Breast epithelium (tissue), 4 donors: ENCODE measurements around the gene RXFP2. TPM values are rescaled to one million over a fixed set of nuclear protein-coding genes. Genes with fewer than 3 reads are reported as not detected.

Experiments used
- DNase-seq, 2 donors: peaks; one replicate each; pipeline ENCODE4 v3.0.0-alpha.2; 2019; ENCODE audit warnings: low spot score in 2 of 2
- H3K27ac ChIP-seq, 2 donors: fragments of 200-600 bp; sonication (generic) in 1 of 2; one replicate each; pipeline ENCODE4 v1.5.1; 2016 to 2019; ENCODE audit warnings: mild to moderate bottlenecking in 1 of 2
- H3K27me3 ChIP-seq, 2 donors: fragments of 200-600 bp; sonication (generic) in 1 of 2; one replicate each; pipeline versions ENCODE4 v1.5.1 to v1.6.0; 2017 to 2019; ENCODE audit warnings: control low read depth in 1 of 2, mild to moderate bottlenecking in 1 of 2
- H3K36me3 ChIP-seq: fragments of 200-600 bp; one replicate; pipeline ENCODE4 v1.5.1; 2019
- H3K4me1 ChIP-seq, 2 donors: fragments of 200-600 bp; sonication (generic); one replicate each; pipeline ENCODE4 v1.5.1; 2016 to 2019; ENCODE audit warnings: control low read depth in 1 of 2
- H3K4me3 ChIP-seq, 3 donors: fragments of 200-600 bp; sonication (generic); 1 replicate in 2 of 3; 2 replicates in 1 of 3; pipeline ENCODE4 v1.5.1; 2016 to 2019; ENCODE audit warnings: mild to moderate bottlenecking in 3 of 3, moderate library complexity in 2 of 3
- H3K9me3 ChIP-seq, 2 donors: fragments of 200-600 bp; sonication (generic) in 1 of 2; one replicate each; pipeline ENCODE4 v1.5.1; 2016 to 2019; ENCODE audit warnings: control low read depth in 1 of 2
- POLR2A ChIP-seq: fragments of 450-650 bp; IDR thresholded peaks from one replicate; pipeline ENCODE4 v1.6.1; 2016; ENCODE audit warnings: antibody characterized with exemption, mild to moderate bottlenecking, moderate library complexity
- POLR2AphosphoS5 ChIP-seq, 3 donors: sonication (generic); formaldehyde crosslinking; IDR thresholded peaks; one replicate each; pipeline ENCODE4 v1.6.1; 2017; ENCODE audit warnings: antibody characterized with exemption in 3 of 3
- intact Hi-C: fragments of 100-400 bp; cut with DNase I; formaldehyde crosslinking; loops from one replicate; pipeline ENCODE4 v1.15.1; 2023; ENCODE audit warnings: low total_unique reads
- total RNA-seq, 3 donors: library from RNA; depleted of rRNA; stranded (reverse); fragments of >200 nt; gene quantifications; one replicate each; pipeline ENCODE4 v1.1.0, GENCODE V29; 2016
- TF ChIP-seq, protein P1 (sequence below), 3 donors: fragments of 450-650 bp; IDR thresholded peaks; one replicate each; pipeline ENCODE4 v1.5.1; 2016 to 2017; ENCODE audit warnings: antibody characterized with exemption in 3 of 3, mild to moderate bottlenecking in 3 of 3, moderate library complexity in 3 of 3

RXFP2 gene
- total RNA-seq, 3 donors from 2014 or later: 0.48 TPM; not detected in 2

DNA sequence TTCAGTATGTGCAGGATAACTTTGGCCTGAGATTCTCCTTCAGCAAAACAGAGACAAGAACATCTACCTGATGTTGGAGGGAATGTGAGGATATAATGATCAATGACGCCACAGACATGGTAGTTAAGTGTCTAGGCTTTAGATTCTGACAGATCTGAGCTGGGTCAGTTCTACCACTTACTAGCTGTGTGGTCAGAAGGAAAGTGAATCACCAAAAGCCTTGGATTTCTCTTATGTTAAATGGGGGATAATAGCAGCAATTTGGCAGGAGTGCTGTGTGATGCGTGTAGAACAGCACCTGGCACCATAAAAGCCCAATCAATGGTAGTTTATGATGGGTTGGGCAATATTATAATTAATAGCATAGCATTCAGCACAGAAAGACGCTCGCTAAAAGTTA lies 41.7 kb downstream of the RXFP2 start:
- Histone ChIP-seq H3K27me3 (no peaks in the 10 kb centered on the region), H3K9me3 (no peaks in the 10 kb centered on the region), H3K27ac (no peak overlapping the region), H3K4me1 (no peaks in the 10 kb centered on the region), H3K4me3 (no peak overlapping the region), H3K36me3 (no peaks in the 10 kb centered on the region)
- intact Hi-C loops: no loop called here
- TF ChIP-seq POLR2A (no peak), POLR2AphosphoS5 (IDR thresholded peaks at IDR 0.05) (no peak)
- TF ChIP-seq, protein P1, sequence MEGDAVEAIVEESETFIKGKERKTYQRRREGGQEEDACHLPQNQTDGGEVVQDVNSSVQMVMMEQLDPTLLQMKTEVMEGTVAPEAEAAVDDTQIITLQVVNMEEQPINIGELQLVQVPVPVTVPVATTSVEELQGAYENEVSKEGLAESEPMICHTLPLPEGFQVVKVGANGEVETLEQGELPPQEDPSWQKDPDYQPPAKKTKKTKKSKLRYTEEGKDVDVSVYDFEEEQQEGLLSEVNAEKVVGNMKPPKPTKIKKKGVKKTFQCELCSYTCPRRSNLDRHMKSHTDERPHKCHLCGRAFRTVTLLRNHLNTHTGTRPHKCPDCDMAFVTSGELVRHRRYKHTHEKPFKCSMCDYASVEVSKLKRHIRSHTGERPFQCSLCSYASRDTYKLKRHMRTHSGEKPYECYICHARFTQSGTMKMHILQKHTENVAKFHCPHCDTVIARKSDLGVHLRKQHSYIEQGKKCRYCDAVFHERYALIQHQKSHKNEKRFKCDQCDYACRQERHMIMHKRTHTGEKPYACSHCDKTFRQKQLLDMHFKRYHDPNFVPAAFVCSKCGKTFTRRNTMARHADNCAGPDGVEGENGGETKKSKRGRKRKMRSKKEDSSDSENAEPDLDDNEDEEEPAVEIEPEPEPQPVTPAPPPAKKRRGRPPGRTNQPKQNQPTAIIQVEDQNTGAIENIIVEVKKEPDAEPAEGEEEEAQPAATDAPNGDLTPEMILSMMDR (IDR thresholded peaks at IDR 0.05): no peak
- DNase-seq: no peak

DNA sequence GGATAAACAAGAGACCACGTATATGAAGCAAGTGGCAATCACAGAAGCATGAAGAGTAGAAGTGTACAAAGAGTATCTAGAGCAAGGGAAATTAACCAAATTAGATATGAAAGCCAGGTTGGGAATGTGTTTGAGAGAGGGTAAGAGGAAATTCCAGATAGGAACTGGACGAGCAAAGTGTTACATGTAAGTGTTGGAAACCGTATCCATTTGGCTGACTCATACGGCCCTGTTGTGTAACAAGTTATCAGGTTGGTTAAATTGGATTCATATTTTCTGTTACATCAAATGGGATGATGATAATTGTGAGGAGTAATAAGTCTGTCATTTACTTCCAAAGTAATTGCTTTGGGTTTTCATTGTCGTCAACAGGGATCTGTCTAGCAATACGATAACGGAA lies 46.7 kb downstream of the RXFP2 start:
- Histone ChIP-seq H3K36me3 (no peaks in the 10 kb centered on the region), H3K4me3 (no peak overlapping the region), H3K9me3 (no peaks in the 10 kb centered on the region), H3K4me1 (no peaks in the 10 kb centered on the region), H3K27me3 (no peaks in the 10 kb centered on the region), H3K27ac (no peak overlapping the region)
- TF ChIP-seq POLR2A: no peak
- no peak for TF ChIP-seq POLR2AphosphoS5 (IDR thresholded peaks at IDR 0.05)
- intact Hi-C loops: no loop called here
- no peak for DNase-seq

DNA sequence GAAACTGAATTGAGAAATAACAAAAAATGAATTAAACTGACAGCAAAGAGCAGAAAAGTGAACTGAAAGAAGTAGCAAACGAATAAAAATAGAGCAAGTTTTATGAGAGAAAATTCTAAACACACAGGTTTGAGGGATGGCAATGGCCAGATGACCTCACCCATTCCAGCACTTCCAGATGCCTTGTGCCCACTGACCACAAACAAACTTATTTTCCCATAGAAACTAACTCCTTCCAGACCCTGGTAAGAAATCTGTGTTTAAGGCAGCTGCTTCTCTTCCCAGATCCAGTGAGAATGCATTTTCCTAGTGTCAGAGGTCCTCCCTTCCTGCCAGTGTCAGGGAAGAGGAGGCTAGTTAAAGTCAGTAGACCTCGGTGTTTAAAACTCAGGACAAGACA lies 51.7 kb downstream of the RXFP2 start:
- DNase-seq: no peak
- no peak overlapping the region for H3K27ac ChIP-seq
- intact Hi-C loops: no loop called here
- H3K4me1 ChIP-seq: no peaks in the 10 kb centered on the region
- no peak overlapping the region for H3K4me3 ChIP-seq
- H3K36me3 ChIP-seq: no peaks in the 10 kb centered on the region
- H3K27me3 ChIP-seq: no peaks in the 10 kb centered on the region
- TF ChIP-seq, protein P1 (IDR thresholded peaks at IDR 0.05): no peak
- TF ChIP-seq POLR2AphosphoS5 (IDR thresholded peaks at IDR 0.05) (no peak), POLR2A (no peak)
- H3K9me3 ChIP-seq: no peaks in the 10 kb centered on the region

DNA sequence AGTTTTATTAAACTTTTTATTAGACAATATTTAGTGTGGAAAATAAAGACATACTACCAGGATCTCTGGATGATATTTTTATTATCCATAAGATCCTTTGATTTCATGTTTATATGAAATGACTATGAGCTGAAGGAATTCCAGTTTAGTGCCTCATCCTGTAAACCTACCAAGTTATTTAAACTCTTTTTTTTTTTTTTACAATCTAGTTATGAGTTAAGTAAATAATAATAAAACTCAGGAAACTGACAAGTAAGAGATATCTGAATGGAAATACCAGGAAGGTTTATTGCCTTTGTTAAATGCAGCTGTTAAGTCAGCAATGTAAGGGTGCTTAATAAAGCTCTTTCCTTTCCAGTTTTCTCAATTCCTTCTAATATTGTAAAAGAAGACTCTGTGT lies 53.9 kb downstream of the RXFP2 start:
- Histone ChIP-seq H3K9me3 (no peaks in the 10 kb centered on the region), H3K27ac (no peak overlapping the region), H3K27me3 (no peaks in the 10 kb centered on the region), H3K36me3 (no peaks in the 10 kb centered on the region), H3K4me3 (no peak overlapping the region), H3K4me1 (no peaks in the 10 kb centered on the region)
- no peak for DNase-seq
- TF ChIP-seq POLR2A (no peak), POLR2AphosphoS5 (IDR thresholded peaks at IDR 0.05) (no peak)
- TF ChIP-seq, protein P1 (IDR thresholded peaks at IDR 0.05): no peak
- intact Hi-C loops: no loop called here

DNA sequence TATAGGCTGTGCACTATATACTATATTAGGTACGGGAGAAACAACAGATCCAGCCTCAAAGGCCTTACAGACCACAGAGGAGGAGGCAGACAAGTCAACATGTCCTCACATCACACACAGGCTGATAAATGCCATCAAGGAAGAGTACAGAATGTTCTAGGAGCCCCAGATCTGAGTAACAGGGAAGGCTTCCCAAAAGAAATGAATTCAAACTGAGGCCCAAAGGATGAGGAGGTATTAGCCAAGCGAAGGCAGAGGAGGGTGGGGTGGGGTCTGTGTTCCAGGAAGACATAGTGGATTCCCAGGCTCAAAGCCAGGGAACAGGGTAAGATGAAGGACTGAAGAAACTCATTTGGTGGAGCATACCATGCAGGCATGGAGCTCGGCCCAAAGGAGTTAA lies 55.1 kb downstream of the RXFP2 start:
- Histone ChIP-seq H3K27ac (no peak overlapping the region), H3K4me1 (no peaks in the 10 kb centered on the region), H3K4me3 (no peak overlapping the region), H3K9me3 (no peaks in the 10 kb centered on the region), H3K36me3 (no peaks in the 10 kb centered on the region), H3K27me3 (no peaks in the 10 kb centered on the region)
- intact Hi-C loops: no loop called here
- DNase-seq: no peak
- TF ChIP-seq, protein P1 (IDR thresholded peaks at IDR 0.05): no peak
- TF ChIP-seq POLR2AphosphoS5 (IDR thresholded peaks at IDR 0.05): peak in 1 of 3 donors; percentile 40

DNA sequence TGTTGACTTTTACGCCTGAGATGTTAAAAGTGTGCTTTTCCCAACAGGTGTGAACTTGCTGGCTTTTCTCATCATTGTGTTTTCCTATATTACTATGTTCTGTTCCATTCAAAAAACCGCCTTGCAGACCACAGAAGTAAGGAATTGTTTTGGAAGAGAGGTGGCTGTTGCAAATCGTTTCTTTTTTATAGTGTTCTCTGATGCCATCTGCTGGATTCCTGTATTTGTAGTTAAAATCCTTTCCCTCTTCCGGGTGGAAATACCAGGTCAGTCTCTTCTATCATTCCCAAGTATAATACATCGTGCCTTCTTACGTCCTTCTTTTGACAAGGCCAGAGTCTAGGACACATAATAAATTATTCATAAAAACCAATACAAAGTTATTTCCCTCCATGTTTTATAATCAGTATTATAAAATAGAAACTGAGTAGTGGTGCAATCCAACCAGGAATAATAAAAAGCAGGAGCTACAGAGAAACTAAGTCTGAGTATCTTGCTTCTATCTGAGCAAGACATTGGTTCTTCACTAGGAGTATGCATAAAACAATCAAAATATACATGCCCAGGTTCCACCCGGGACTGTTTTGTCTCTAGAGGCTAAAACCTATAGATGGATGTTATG lies 57.9 kb downstream of the RXFP2 start:
- no peaks in the 10 kb centered on the region for H3K9me3 ChIP-seq
- H3K36me3 ChIP-seq: no peaks in the 10 kb centered on the region
- no peaks in the 10 kb centered on the region for H3K27me3 ChIP-seq
- H3K4me3 ChIP-seq: no peak overlapping the region
- DNase-seq: no peak
- TF ChIP-seq POLR2A (no peak), POLR2AphosphoS5 (IDR thresholded peaks at IDR 0.05) (no peak)
- TF ChIP-seq, protein P1 (IDR thresholded peaks at IDR 0.05): no peak
- intact Hi-C loops: no loop called here
- no peaks in the 10 kb centered on the region for H3K4me1 ChIP-seq
- H3K27ac ChIP-seq: no peak overlapping the region
